SK-N-SH (cell line): ENCODE results near the gene THSD7A.

ENCODE experiments used
- CTCF ChIP-seq: fragments of 200-600 bp; sonication (generic); IDR thresholded peaks from 2 replicates; pipeline ENCODE4 v1.6.1; 2017; ENCODE audit warnings: antibody characterized with exemption, mild to moderate bottlenecking, moderate library complexity
- FOXM1 ChIP-seq: IDR thresholded peaks from 2 replicates; pipeline ENCODE4 v1.4.0; 2012; ENCODE audit warnings: low read depth, mild to moderate bottlenecking
- POLR2AphosphoS5 ChIP-seq: IDR thresholded peaks from 2 replicates; pipeline ENCODE4 v1.6.1; 2012; ENCODE audit warnings: low read depth, low read length
- RCOR1 ChIP-seq: fragments of 150-350 bp; IDR thresholded peaks from 2 replicates; pipeline ENCODE4 v1.6.1; 2017; ENCODE audit warnings: antibody characterized with exemption, low read length
- REST ChIP-seq: IDR thresholded peaks from 2 replicates; pipeline ENCODE4 v1.6.1; 2012; ENCODE audit warnings: mild to moderate bottlenecking, low read depth, low read length, moderate library complexity
- SIN3A ChIP-seq: IDR thresholded peaks from 2 replicates; pipeline ENCODE4 v1.6.1; 2012; ENCODE audit warnings: low read depth, mild to moderate bottlenecking, low read length, moderate library complexity, borderline replicate concordance
- SMC3 ChIP-seq: IDR thresholded peaks from 2 replicates; pipeline ENCODE4 v1.6.1; 2012; ENCODE audit warnings: low read depth, low read length, improper control_type of control experiment
- YY1 ChIP-seq: IDR thresholded peaks from 2 replicates; pipeline ENCODE4 v1.4.0; 2012; ENCODE audit warnings: low read depth, mild to moderate bottlenecking

DNA sequence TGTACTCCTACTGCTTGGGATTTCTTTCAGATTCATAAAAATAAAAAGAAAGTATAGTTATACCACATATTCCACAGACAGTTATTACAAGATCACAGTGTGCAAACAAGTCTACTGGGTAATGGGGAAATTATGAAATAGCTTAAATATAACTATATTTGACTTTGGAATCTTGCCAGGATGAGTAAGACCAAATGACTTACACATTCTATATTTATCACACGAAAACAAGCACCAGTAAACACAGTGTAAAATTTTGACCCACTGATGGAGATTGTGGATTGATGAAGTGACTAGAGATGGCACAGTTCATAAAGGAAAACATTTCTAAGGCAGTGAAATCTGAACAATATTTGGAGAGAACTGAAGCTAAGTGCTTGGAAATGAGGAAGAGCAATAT lies 339.7 kb downstream of the THSD7A start:
- TF ChIP-seq SMC3 (no peak), REST (no peak), CTCF (no peak), POLR2AphosphoS5 (no peak), YY1 (no peak), FOXM1 (no peak), SIN3A (no peak), RCOR1 (no peak)
